A172 (cell line): ENCODE results near the gene IFIT3. TPM values are rescaled to one million over a fixed set of nuclear protein-coding genes. Genes with fewer than 3 reads are reported as not detected.
"Not testable (repeated sequence)": the region's sequence is repeated elsewhere in the genome, so short reads cannot be mapped to it uniquely, and the experiment has no call there.

Source experiments
- DNase-seq: peaks from one replicate; pipeline ENCODE4 v3.0.0-alpha.2; 2015; ENCODE audit warnings: low spot score
- total RNA-seq: library from RNA; depleted of rRNA; stranded (reverse); fragments of >200 nt; shearing (Covaris generic); gene quantifications from 2 replicates; pipeline ENCODE4 v1.2.3, GENCODE V29; 2014

Gene IFIT3
- total RNA-seq, 1 experiment from 2014 or later = 16.6 TPM

- no peak for DNase-seq
These were observed 24.6 kb upstream of the IFIT3 start for GRCh38 chr10:89303161-89303560.

GRCh38 chr10:89304026-89304425 lies 23.8 kb upstream of the IFIT3 start:
- no peak for DNase-seq

GRCh38 chr10:89304446-89304845 lies 23.4 kb upstream of the IFIT3 start:
- DNase-seq = no peak

- no peak for DNase-seq
These were observed 22.9 kb upstream of the IFIT3 start for GRCh38 chr10:89304925-89305324.

- DNase-seq = no peak
These were observed 21.9 kb upstream of the IFIT3 start for GRCh38 chr10:89305766-89306433.

- DNase-seq = no peak
These were observed 21.1 kb upstream of the IFIT3 start for GRCh38 chr10:89306434-89307268.

GRCh38 chr10:89307269-89307577 lies 20.6 kb upstream of the IFIT3 start:
- no peak for DNase-seq

GRCh38 chr10:89308266-89308665 lies 19.5 kb upstream of the IFIT3 start:
- no peak for DNase-seq

- no peak for DNase-seq
These were observed 19.1 kb upstream of the IFIT3 start for GRCh38 chr10:89308736-89309135.

- DNase-seq = no peak
These were observed 18.4 kb upstream of the IFIT3 start for GRCh38 chr10:89309156-89310055.

- no peak for DNase-seq
These were observed 17.5 kb upstream of the IFIT3 start for GRCh38 chr10:89310056-89310893.

GRCh38 chr10:89312973-89313372 lies 14.8 kb upstream of the IFIT3 start:
- no peak for DNase-seq

- DNase-seq = no peak
These were observed 13.1 kb upstream of the IFIT3 start for GRCh38 chr10:89314676-89315075.

GRCh38 chr10:89318047-89318446 lies 9.8 kb upstream of the IFIT3 start:
- not testable (repeated sequence) for DNase-seq

- not testable (repeated sequence) for DNase-seq
These were observed 2.7 kb upstream of the IFIT3 start for GRCh38 chr10:89325081-89325480.

- DNase-seq = not testable (repeated sequence)
These were observed 1.9 kb upstream of the IFIT3 start for GRCh38 chr10:89325856-89326255.

GRCh38 chr10:89329151-89329550 lies 1.4 kb downstream of the IFIT3 start:
- DNase-seq = no peak

GRCh38 chr10:89330014-89330413 lies 2.2 kb downstream of the IFIT3 start:
- DNase-seq = not testable (repeated sequence)

- DNase-seq = no peak
These were observed 2.9 kb downstream of the IFIT3 start for GRCh38 chr10:89330537-89331212.

GRCh38 chr10:89331487-89332122 lies 3.8 kb downstream of the IFIT3 start:
- not testable (repeated sequence) for DNase-seq
